Uterus (tissue), 2 donors: Measurements from ENCODE around the gene BAG3.
A peak's percentile ranks its signal among the peaks of the same experiment; 100 is the strongest.

Experiments used
- CTCF ChIP-seq, 4 experiments: fragments of 200-600 bp in 2 of 4; fragments of 450-650 bp in 2 of 4; sonication (generic) in 2 of 4; IDR thresholded peaks; one replicate each; pipeline ENCODE4 v1.5.1; 2016 to 2019; ENCODE audit warnings: antibody characterized with exemption in 4 of 4, mild to moderate bottlenecking in 2 of 4, moderate library complexity in 1 of 4
- POLR2A ChIP-seq, 2 donors: fragments of 450-650 bp; IDR thresholded peaks; one replicate each; pipeline ENCODE4 v1.6.1; 2016; ENCODE audit warnings: antibody characterized with exemption in 2 of 2, mild to moderate bottlenecking in 1 of 2, moderate library complexity in 1 of 2

GRCh38 chr10:119608316-119609155, 42.6 kb upstream of the BAG3 start:
- TF ChIP-seq CTCF (IDR thresholded peaks at IDR 0.05): peak; percentile 64 to 75 (median 66)
- TF ChIP-seq POLR2A (IDR thresholded peaks at IDR 0.05): no peak
